Right ventricle myocardium superior (tissue), 1 donor: ENCODE measurements around the gene RALGAPA2. TPM values are rescaled to one million over a fixed set of nuclear protein-coding genes. Genes with fewer than 3 reads are reported as not detected.

Source experiments
- ATAC-seq: fragments of 200-7000 bp; cut with Tn5 transposase; one replicate; pipeline ENCODE4 v1.9.1; 2020; ENCODE audit warnings: mild to moderate bottlenecking; ENCODE audit not compliant: poor library complexity
- DNase-seq: peaks from one replicate; pipeline ENCODE4 v3.0.0-alpha.2; 2020
- intact Hi-C: fragments of 100-400 bp; cut with DNase I; formaldehyde crosslinking; loops from one replicate; pipeline ENCODE4 v1.11.2; 2022
- total RNA-seq: library from RNA; stranded (reverse); fragmentation: NEBNext Ultra II Directional; extraction: Animal tissue kit (Norgen Biotek cat#: 25700); gene quantifications from one replicate; pipeline ENCODE4 v1.2.1, GENCODE V29; 2021
- donor health status: DM: no; HTN: yes; CAD: no; lungs with severe emphysema.

Gene RALGAPA2
- total RNA-seq, 1 donor from 2014 or later = 15.5 TPM

GRCh38 chr20:20495729-20496503 is 216.5 kb downstream of the RALGAPA2 start:
- ATAC-seq (no peak), DNase-seq (no peak)
- intact Hi-C loops = no loop called here

- DNase-seq (no peak), ATAC-seq (no peak)
- intact Hi-C loops = no loop called here
Observed at GRCh38 chr20:20493701-20494100, 218.7 kb downstream of the RALGAPA2 start.

GRCh38 chr20:20492521-20493332 is 219.7 kb downstream of the RALGAPA2 start:
- intact Hi-C loops = no loop called here
- no peak for ATAC-seq
- no peak for DNase-seq

- intact Hi-C loops = no loop called here
Observed at GRCh38 chr20:20491784-20492264, 220.6 kb downstream of the RALGAPA2 start.

GRCh38 chr20:20491110-20491783 is 221.2 kb downstream of the RALGAPA2 start:
- DNase-seq (no peak), ATAC-seq (no peak)
- intact Hi-C loops = no loop called here

More at GRCh38 chr20:20491784-20492264, 220.6 kb downstream of the RALGAPA2 start:
- no peak for ATAC-seq
- no peak for DNase-seq

GRCh38 chr20:20490673-20491072 is 221.8 kb downstream of the RALGAPA2 start:
- intact Hi-C loops = no loop called here
- DNase-seq = no peak
- ATAC-seq = no peak

- no peak for ATAC-seq
- intact Hi-C loops = no loop called here
- DNase-seq = no peak
Observed at GRCh38 chr20:20489648-20490341, 222.6 kb downstream of the RALGAPA2 start.

GRCh38 chr20:20489054-20489453 is 223.4 kb downstream of the RALGAPA2 start:
- DNase-seq (no peak), ATAC-seq (no peak)
- intact Hi-C loops = no loop called here

- no peak for ATAC-seq
- intact Hi-C loops = no loop called here
- DNase-seq = no peak
Observed at GRCh38 chr20:20488388-20488787, 224.1 kb downstream of the RALGAPA2 start.

- intact Hi-C loops = no loop called here
- no peak for ATAC-seq
- DNase-seq = no peak
Observed at GRCh38 chr20:20487811-20488210, 224.6 kb downstream of the RALGAPA2 start.

- ATAC-seq = no peak
- intact Hi-C loops = no loop called here
- DNase-seq = no peak
Observed at GRCh38 chr20:20483328-20483727, 229.1 kb downstream of the RALGAPA2 start.

GRCh38 chr20:20482453-20482852 is 230.0 kb downstream of the RALGAPA2 start:
- DNase-seq (no peak), ATAC-seq (no peak)
- intact Hi-C loops = no loop called here

- no peak for ATAC-seq
- intact Hi-C loops = no loop called here
- DNase-seq = no peak
Observed at GRCh38 chr20:20480689-20481088, 231.8 kb downstream of the RALGAPA2 start.

GRCh38 chr20:20480126-20480525 is 232.3 kb downstream of the RALGAPA2 start:
- intact Hi-C loops = no loop called here
- ATAC-seq (no peak), DNase-seq (no peak)

- intact Hi-C loops = no loop called here
- DNase-seq (no peak), ATAC-seq (no peak)
Observed at GRCh38 chr20:20477444-20478041, 234.9 kb downstream of the RALGAPA2 start.

- ATAC-seq (no peak), DNase-seq (no peak)
- intact Hi-C loops = no loop called here
Observed at GRCh38 chr20:20476504-20476903, 235.9 kb downstream of the RALGAPA2 start.

GRCh38 chr20:20473657-20474056 is 238.8 kb downstream of the RALGAPA2 start:
- DNase-seq (no peak), ATAC-seq (no peak)
- intact Hi-C loops = no loop called here

- intact Hi-C loops = no loop called here
- DNase-seq (no peak), ATAC-seq (peak; percentile 55)
Observed at GRCh38 chr20:20472684-20473274, 239.7 kb downstream of the RALGAPA2 start.
